ENCODE results near the gene GABBR2. TPM values are rescaled to one million over a fixed set of nuclear protein-coding genes. Genes with fewer than 3 reads are reported as not detected.

GABBR2 gene
- total RNA-seq, 1 donor, result 0.27 TPM

- H3K4me3 ChIP-seq (ENCODE audit: low read depth, low read length), result no peak overlapping the region
- TF ChIP-seq, protein P1, sequence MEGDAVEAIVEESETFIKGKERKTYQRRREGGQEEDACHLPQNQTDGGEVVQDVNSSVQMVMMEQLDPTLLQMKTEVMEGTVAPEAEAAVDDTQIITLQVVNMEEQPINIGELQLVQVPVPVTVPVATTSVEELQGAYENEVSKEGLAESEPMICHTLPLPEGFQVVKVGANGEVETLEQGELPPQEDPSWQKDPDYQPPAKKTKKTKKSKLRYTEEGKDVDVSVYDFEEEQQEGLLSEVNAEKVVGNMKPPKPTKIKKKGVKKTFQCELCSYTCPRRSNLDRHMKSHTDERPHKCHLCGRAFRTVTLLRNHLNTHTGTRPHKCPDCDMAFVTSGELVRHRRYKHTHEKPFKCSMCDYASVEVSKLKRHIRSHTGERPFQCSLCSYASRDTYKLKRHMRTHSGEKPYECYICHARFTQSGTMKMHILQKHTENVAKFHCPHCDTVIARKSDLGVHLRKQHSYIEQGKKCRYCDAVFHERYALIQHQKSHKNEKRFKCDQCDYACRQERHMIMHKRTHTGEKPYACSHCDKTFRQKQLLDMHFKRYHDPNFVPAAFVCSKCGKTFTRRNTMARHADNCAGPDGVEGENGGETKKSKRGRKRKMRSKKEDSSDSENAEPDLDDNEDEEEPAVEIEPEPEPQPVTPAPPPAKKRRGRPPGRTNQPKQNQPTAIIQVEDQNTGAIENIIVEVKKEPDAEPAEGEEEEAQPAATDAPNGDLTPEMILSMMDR (IDR thresholded peaks at IDR 0.05; ENCODE audit: insufficient read depth, low read length), result no peak
- DNase-seq (ENCODE audit: low read depth), result peak; percentile 82
Measured at GRCh38 chr9:98333703-98334582, 374.8 kb downstream of the GABBR2 start.

DNA sequence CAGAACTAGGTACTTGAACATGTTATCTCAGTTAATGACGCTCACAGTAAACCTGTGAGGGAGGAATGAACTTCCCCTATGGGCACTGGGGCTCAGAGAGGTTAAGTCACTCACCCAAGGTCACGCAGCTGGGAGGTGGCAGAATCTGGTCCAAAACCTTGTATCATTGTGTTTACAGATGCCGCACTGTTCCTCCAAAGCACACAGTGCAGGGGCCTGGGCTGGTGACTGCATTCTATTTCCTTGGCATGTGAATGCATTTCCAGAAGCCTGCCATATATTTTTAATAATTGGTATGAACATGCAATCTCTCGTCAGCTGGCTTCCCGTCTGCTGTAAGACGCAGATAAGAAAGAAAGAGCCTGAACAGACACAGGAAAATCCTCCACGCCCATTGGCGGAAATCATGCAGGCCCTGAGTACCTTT, 376.3 kb downstream of the GABBR2 start:
- H3K4me3 ChIP-seq (ENCODE audit: low read depth, low read length), result no peak overlapping the region
- peak; percentile 58 for DNase-seq (ENCODE audit: low read depth)
- TF ChIP-seq, protein P1 (IDR thresholded peaks at IDR 0.05; ENCODE audit: insufficient read depth, low read length), result no peak

GRCh38 chr9:98331536-98332259, 377.0 kb downstream of the GABBR2 start:
- no peak for DNase-seq (ENCODE audit: low read depth)
- TF ChIP-seq, protein P1 (IDR thresholded peaks at IDR 0.05; ENCODE audit: insufficient read depth, low read length), result no peak
- no peak overlapping the region for H3K4me3 ChIP-seq (ENCODE audit: low read depth, low read length)

- no peak overlapping the region for H3K4me3 ChIP-seq (ENCODE audit: low read depth, low read length)
- DNase-seq (ENCODE audit: low read depth), result peak; percentile 80
- TF ChIP-seq, protein P1 (IDR thresholded peaks at IDR 0.05; ENCODE audit: insufficient read depth, low read length), result no peak
Measured at GRCh38 chr9:98330831-98331230, 377.9 kb downstream of the GABBR2 start.

DNA sequence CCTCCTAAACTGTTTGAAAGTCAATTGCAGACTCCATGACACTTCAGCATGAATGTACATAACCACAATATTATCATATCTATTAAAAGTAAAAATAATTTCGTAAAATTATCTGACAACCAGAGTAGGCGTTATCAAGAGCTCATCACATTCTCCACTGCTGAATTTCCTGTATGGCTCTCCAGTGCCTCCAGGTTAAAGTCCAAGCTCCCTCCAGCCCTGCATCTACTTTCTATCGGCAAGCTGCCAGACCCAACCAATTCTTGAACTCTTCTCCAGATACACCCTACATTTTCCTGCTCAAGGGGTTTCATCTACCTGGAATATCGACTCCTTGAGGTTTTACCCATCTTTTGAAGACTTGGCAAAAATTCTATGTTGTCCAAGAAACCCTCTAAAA, 378.8 kb downstream of the GABBR2 start:
- no peak for DNase-seq (ENCODE audit: low read depth)
- TF ChIP-seq, protein P1 (IDR thresholded peaks at IDR 0.05; ENCODE audit: insufficient read depth, low read length), result no peak
- no peak overlapping the region for H3K4me3 ChIP-seq (ENCODE audit: low read depth, low read length)

DNA sequence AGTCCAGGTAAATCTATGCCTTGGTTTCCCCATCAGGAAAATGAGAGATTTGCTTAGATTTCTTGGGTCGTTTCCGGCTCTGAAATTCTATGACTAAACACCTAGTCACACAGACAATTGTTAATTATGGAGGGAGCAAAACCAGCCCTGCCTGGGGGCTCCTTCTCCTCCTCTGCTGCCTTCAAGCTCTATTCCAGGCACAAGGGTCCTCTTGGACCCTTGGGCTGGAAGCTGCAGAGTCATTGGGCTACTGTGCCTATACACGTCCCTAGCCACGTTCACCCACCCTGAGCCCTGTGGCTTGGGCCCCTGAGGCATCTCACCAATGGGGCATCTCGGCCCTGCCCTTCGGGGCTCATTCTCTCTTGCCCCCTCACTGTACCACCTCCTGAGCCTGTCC, 379.5 kb downstream of the GABBR2 start:
- no peak for DNase-seq (ENCODE audit: low read depth)
- TF ChIP-seq, protein P1 (IDR thresholded peaks at IDR 0.05; ENCODE audit: insufficient read depth, low read length), result no peak
- no peak overlapping the region for H3K4me3 ChIP-seq (ENCODE audit: low read depth, low read length)
